H1 (cell line): Measurements from ENCODE around the gene WBP11. TPM values are rescaled to one million over a fixed set of nuclear protein-coding genes. Genes with fewer than 3 reads are reported as not detected.

Experiments
- CTCF ChIA-PET: fragments of 300-600 bp; sonication (Branson Sonifier 250); formaldehyde crosslinking; loops from one replicate; lab custom pipeline; 2021; ENCODE audit not compliant: partially characterized antibody; lab: Charles Lee
- POLR2A ChIA-PET: fragments of 300-600 bp; sonication (Branson Sonifier 250); formaldehyde crosslinking; loops from one replicate; lab custom pipeline; 2021; ENCODE audit warnings: inconsistent platforms; ENCODE audit not compliant: partially characterized antibody; lab: Charles Lee
- DNase-seq, 2 experiments: peaks; one replicate each; pipeline versions ENCODE4 v3.0.0 to v3.0.0-alpha.2; 2010 to 2022; ENCODE audit warnings: low spot score in 2 of 2, low read depth in 1 of 2, mixed read lengths in 1 of 2
- FAIRE-seq: peaks from 2 replicates; lab custom pipeline; 2011; peaks lifted over from hg19 to GRCh38; lab: Jason Lieb, UNC
- H2AFZ ChIP-seq: 2 replicates; pipeline ENCODE4 v1.8.1; 2012; ENCODE audit warnings: low read length, inconsistent platforms
- H2AK5ac ChIP-seq: 2 replicates; pipeline ENCODE4 v1.6.1; 2013; ENCODE audit warnings: low read depth, low read length
- H2BK120ac ChIP-seq: replicated peaks from 2 replicates; pipeline ENCODE3; 2013; ENCODE audit warnings: low read depth, low read length, inconsistent platforms
- H2BK12ac ChIP-seq: 2 replicates; pipeline ENCODE4 v1.6.1; 2013; ENCODE audit warnings: low read depth, low read length
- H2BK15ac ChIP-seq: 2 replicates; pipeline ENCODE4 v1.6.1; 2013; ENCODE audit warnings: low read length
- H2BK20ac ChIP-seq: 2 replicates; pipeline ENCODE4 v1.6.1; 2013; ENCODE audit warnings: low read length
- H2BK5ac ChIP-seq: 2 replicates; pipeline ENCODE4 v1.6.1; 2013; ENCODE audit warnings: low read depth, low read length
- H3K14ac ChIP-seq: 2 replicates; pipeline ENCODE4 v1.6.1; 2013; ENCODE audit warnings: inconsistent platforms; ENCODE audit not compliant: insufficient read length
- H3K18ac ChIP-seq: 2 replicates; pipeline ENCODE4 v1.6.1; 2013; ENCODE audit warnings: low read length; ENCODE audit errors: extremely low read depth
- H3K23ac ChIP-seq: 2 replicates; pipeline ENCODE4 v1.6.1; 2013; ENCODE audit warnings: inconsistent platforms; ENCODE audit not compliant: insufficient read length
- H3K23me2 ChIP-seq: 2 replicates; pipeline ENCODE4 v1.6.1; 2013; ENCODE audit warnings: low read depth, low read length
- H3K27ac ChIP-seq: 2 replicates; pipeline ENCODE4 v1.6.1; 2011; ENCODE audit warnings: low read depth, low read length, inconsistent platforms
- H3K27me3 ChIP-seq, 4 experiments: replicated peaks in 1 of 4; 1 replicate in 1 of 4; 2 replicates in 3 of 4; pipeline versions ENCODE4 v1.6.1 to v1.8.1; 2011 to 2013; ENCODE audit warnings: low read length in 3 of 4, mild to moderate bottlenecking in 3 of 4, inconsistent platforms in 2 of 4, mixed read lengths in 2 of 4, moderate library complexity in 1 of 4; ENCODE audit not compliant: control insufficient read depth in 3 of 4, insufficient read depth in 3 of 4; ENCODE audit errors: extremely low read depth in 1 of 4
- H3K36me3 ChIP-seq, 4 experiments: 2 replicates each; pipeline versions ENCODE4 v1.6.1 to v1.8.1; 2011 to 2013; ENCODE audit warnings: mild to moderate bottlenecking in 4 of 4, low read length in 3 of 4, moderate library complexity in 2 of 4, control low read depth in 1 of 4, inconsistent platforms in 1 of 4; ENCODE audit not compliant: insufficient read depth in 4 of 4, control insufficient read depth in 2 of 4
- H3K4ac ChIP-seq: replicated peaks from 2 replicates; pipeline ENCODE3; 2013; ENCODE audit warnings: low read length, low read depth, mixed read lengths, inconsistent platforms; ENCODE audit not compliant: insufficient read length
- H3K4me1 ChIP-seq, 4 experiments: replicated peaks in 1 of 4; 1 replicate in 1 of 4; 2 replicates in 3 of 4; pipeline versions ENCODE4 v1.6.1 to v1.8.1; 2011 to 2013; ENCODE audit warnings: low read length in 3 of 4, inconsistent platforms in 2 of 4, mixed read lengths in 1 of 4; ENCODE audit not compliant: insufficient read depth in 4 of 4, control insufficient read depth in 3 of 4
- H3K4me2 ChIP-seq, 2 experiments: 2 replicates each; pipeline versions ENCODE4 v1.6.1 to v1.8.1; 2011 to 2013; ENCODE audit warnings: low read depth in 2 of 2, low read length in 2 of 2, control low read depth in 1 of 2, inconsistent platforms in 1 of 2, mild to moderate bottlenecking in 1 of 2; ENCODE audit not compliant: insufficient read depth in 1 of 2
- H3K4me3 ChIP-seq, 4 experiments: fragments of 200-600, 300-600 bp in 1 of 4; sonication (generic), shearing (Covaris generic), sonication (Bioruptor Twin) in 1 of 4; 2 replicates each; pipeline versions ENCODE4 v1.5.1 to v1.8.1; 2011 to 2016; ENCODE audit warnings: low read length in 4 of 4, low read depth in 3 of 4, control low read depth in 2 of 4, inconsistent platforms in 2 of 4, mild to moderate bottlenecking in 2 of 4, mixed read lengths in 1 of 4, moderate library complexity in 1 of 4; ENCODE audit not compliant: insufficient read depth in 2 of 4; ENCODE audit errors: extremely low read depth in 1 of 4
- H3K56ac ChIP-seq: replicated peaks from 2 replicates; pipeline ENCODE3; 2013; ENCODE audit warnings: low read depth, mild to moderate bottlenecking, mixed read lengths, low read length, inconsistent platforms; ENCODE audit not compliant: insufficient read length
- H3K79me1 ChIP-seq: 2 replicates; pipeline ENCODE4 v1.6.1; 2013; ENCODE audit warnings: low read depth, low read length, control low read depth
- H3K79me2 ChIP-seq, 2 experiments: 2 replicates each; pipeline versions ENCODE4 v1.6.1 to v1.8.1; 2012 to 2013; ENCODE audit warnings: low read length in 2 of 2, mild to moderate bottlenecking in 2 of 2, inconsistent platforms in 1 of 2; ENCODE audit not compliant: insufficient read depth in 2 of 2, control insufficient read depth in 1 of 2
- H3K9ac ChIP-seq, 4 experiments: replicated peaks in 1 of 4; 1 replicate in 1 of 4; 2 replicates in 3 of 4; pipeline versions ENCODE4 v1.6.1 to v1.8.1; 2011 to 2013; ENCODE audit warnings: low read depth in 3 of 4, low read length in 3 of 4, control low read depth in 2 of 4, mild to moderate bottlenecking in 2 of 4, moderate library complexity in 2 of 4, inconsistent platforms in 1 of 4; ENCODE audit errors: extremely low read depth in 1 of 4
- H3K9me3 ChIP-seq, 2 experiments: 2 replicates each; pipeline versions ENCODE4 v1.6.1 to v1.8.1; 2012 to 2013; ENCODE audit warnings: mild to moderate bottlenecking in 2 of 2, moderate library complexity in 2 of 2, control low read depth in 1 of 2, inconsistent platforms in 1 of 2, low read depth in 1 of 2, low read length in 1 of 2, mixed read lengths in 1 of 2; ENCODE audit not compliant: insufficient read depth in 2 of 2
- H4K20me1 ChIP-seq, 2 experiments: replicated peaks in 1 of 2; 2 replicates each; pipeline versions ENCODE3 to v1.8.1; 2011 to 2013; ENCODE audit warnings: inconsistent platforms in 2 of 2, low read length in 2 of 2, mild to moderate bottlenecking in 1 of 2; ENCODE audit not compliant: insufficient read depth in 2 of 2, control insufficient read depth in 1 of 2
- H4K5ac ChIP-seq: 2 replicates; pipeline ENCODE4 v1.6.1; 2013; ENCODE audit warnings: low read length, low read depth, mixed read lengths, inconsistent platforms; ENCODE audit not compliant: insufficient read length
- H4K8ac ChIP-seq: 2 replicates; pipeline ENCODE4 v1.8.0; 2013; ENCODE audit warnings: mild to moderate bottlenecking, moderate library complexity, low read length, inconsistent platforms; ENCODE audit not compliant: insufficient read depth; ENCODE audit errors: extremely low read depth
- H4K91ac ChIP-seq: replicated peaks from 2 replicates; pipeline ENCODE3; 2013; ENCODE audit warnings: low read length, mixed read lengths, inconsistent platforms; ENCODE audit not compliant: insufficient read length
- BACH1 ChIP-seq: IDR thresholded peaks from 2 replicates; pipeline ENCODE4 v1.6.1; 2012; ENCODE audit warnings: low read length, improper control_type of control experiment
- HDAC2 ChIP-seq, 2 experiments: fragments of 300-600 bp in 1 of 2; sonication (generic) in 1 of 2; IDR thresholded peaks; 2 replicates each; pipeline ENCODE4 v1.6.1; 2011 to 2012; ENCODE audit warnings: low read depth in 2 of 2, low read length in 2 of 2, mild to moderate bottlenecking in 2 of 2, moderate library complexity in 2 of 2, borderline replicate concordance in 1 of 2, inconsistent platforms in 1 of 2
- NANOG ChIP-seq: IDR thresholded peaks from 2 replicates; pipeline ENCODE4 v1.6.1; 2011; ENCODE audit warnings: low read length, low read depth, mild to moderate bottlenecking, inconsistent platforms; ENCODE audit not compliant: insufficient read depth, poor library complexity, severe bottlenecking
- NRF1 ChIP-seq: IDR thresholded peaks from 2 replicates; pipeline ENCODE4 v1.6.1; 2011; ENCODE audit warnings: mild to moderate bottlenecking, low read depth, low read length, improper control_type of control experiment
- POU5F1 ChIP-seq: IDR thresholded peaks from 2 replicates; pipeline ENCODE4 v1.6.1; 2011; ENCODE audit warnings: low read depth, mild to moderate bottlenecking, low read length, moderate library complexity
- RFX5 ChIP-seq: IDR thresholded peaks from 2 replicates; pipeline ENCODE4 v1.6.1; 2011; ENCODE audit warnings: low read depth, low read length, improper control_type of control experiment, borderline replicate concordance
- RNF2 ChIP-seq: fragments of 200-900, 300-1000 bp; sonication (generic); IDR thresholded peaks from 2 replicates; pipeline ENCODE4 v1.7.1; 2016; ENCODE audit warnings: borderline replicate concordance, low read depth, mild to moderate bottlenecking, antibody characterized with exemption, low read length; ENCODE audit not compliant: poor library complexity, severe bottlenecking; ENCODE audit errors: missing control alignments
- RXRA ChIP-seq: IDR thresholded peaks from 2 replicates; pipeline ENCODE4 v1.6.1; 2011; ENCODE audit warnings: low read depth, mild to moderate bottlenecking, low read length, moderate library complexity; ENCODE audit not compliant: insufficient read depth
- TCF12 ChIP-seq: IDR thresholded peaks from 2 replicates; pipeline ENCODE4 v1.6.1; 2011; ENCODE audit warnings: low read depth, mild to moderate bottlenecking, low read length
- ZNF274 ChIP-seq: IDR thresholded peaks from 2 replicates; pipeline ENCODE4 v1.7.0; 2012; ENCODE audit warnings: low read length, borderline replicate concordance; ENCODE audit errors: extremely low read depth
- WGBS, 2 experiments: shearing (Covaris generic) in 1 of 2; methylation state at CpG; one replicate each; pipeline versions ENCODE4 v1.1.6 to v1.1.7; 2013 to 2015; ENCODE audit warnings: low lambda C conversion rate in 2 of 2, mixed read lengths in 2 of 2, inconsistent platforms in 1 of 2, low coverage in 1 of 2, missing lambda C conversion rate in 1 of 2; ENCODE audit not compliant: insufficient replicate concordance in 2 of 2, insufficient coverage in 1 of 2, insufficient read length in 1 of 2; ENCODE audit errors: extremely low coverage in 1 of 2, missing lambda C conversion rate in 1 of 2; 5-methylcytosine and 5-hydroxymethylcytosine counted together
- polyA plus RNA-seq, 7 experiments: library from polyadenylated mRNA; depleted of rRNA in 3 of 7; stranded (reverse) in 5 of 7; unstranded in 2 of 7; fragments of >200 nt in 5 of 7; fragments of 200-250 nt in 2 of 7; gene quantifications; 1 replicate in 5 of 7; 2 replicates in 1 of 7; 4 replicates in 1 of 7; pipeline versions ENCODE4 v1.2.1 to v1.2.3, GENCODE V29; 2011 to 2013; ENCODE audit warnings: missing spikeins in 2 of 7, mixed read lengths in 2 of 7
- total RNA-seq: library from RNA; stranded (reverse); fragmentation: NEBNext Ultra II Directional; extraction: Animal tissue kit (Norgen Biotek cat#: 25700); gene quantifications from 2 replicates; pipeline ENCODE4 v1.2.1, GENCODE V29; 2021
- TF ChIP-seq, protein P1 (sequence below): IDR thresholded peaks from 2 replicates; pipeline ENCODE4 v1.6.1; 2012; ENCODE audit warnings: inconsistent platforms

WBP11 gene
- total and polyA plus RNA-seq, 2 of the 8 experiments (the other 6 are each of a cell fraction or from before 2014, with no cell fraction given), result 22.1 to 134 TPM

DNA sequence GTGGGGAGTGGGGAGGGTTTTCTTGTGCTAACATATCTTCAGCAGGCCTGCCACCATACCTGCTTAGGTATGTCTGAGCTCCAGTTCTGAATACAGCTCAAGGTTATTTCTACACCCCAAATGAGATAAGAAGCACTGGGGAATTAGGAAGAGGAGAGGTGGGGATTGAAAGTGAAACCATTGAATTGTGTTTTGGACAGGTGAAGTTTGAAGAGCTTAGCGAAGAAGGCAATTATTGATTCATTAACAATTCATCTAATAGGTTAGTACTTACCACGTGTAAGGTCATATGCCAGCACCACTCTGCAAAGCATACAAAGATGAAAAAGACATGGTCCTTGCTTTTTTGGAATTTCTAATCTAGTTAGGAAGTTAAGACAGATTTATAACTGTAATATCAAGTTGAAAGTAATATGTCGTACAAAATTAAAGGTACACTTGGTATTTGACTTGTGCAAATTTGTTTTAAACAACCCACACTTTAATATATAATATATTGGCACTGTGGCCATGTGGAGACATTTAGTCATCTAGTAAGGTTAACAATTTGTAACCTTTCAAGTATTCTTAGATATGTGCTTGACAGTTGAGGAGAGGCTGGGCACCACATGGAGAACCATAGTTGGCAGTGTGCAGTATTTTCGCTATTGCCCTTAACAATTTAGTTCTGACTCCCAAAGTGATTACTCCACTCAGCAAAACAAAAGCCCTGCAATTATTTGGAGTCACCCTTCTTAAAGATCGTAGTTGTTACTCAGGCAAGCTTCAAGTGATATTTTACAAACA lies 7.1 kb upstream of the WBP11 start:
- Histone ChIP-seq H3K79me2 (no peaks in the 10 kb centered on the region), H3K9ac (no peak overlapping the region), H3K36me3 (no peaks in the 10 kb centered on the region), H2BK20ac (no peak overlapping the region), H3K23ac (no peak overlapping the region), H3K27ac (no peak overlapping the region), H4K8ac (no peak overlapping the region), H4K5ac (no peak overlapping the region), H3K23me2 (no peaks in the 10 kb centered on the region), H3K4ac (no peak overlapping the region), H3K56ac (no peak overlapping the region), H2BK12ac (no peak overlapping the region), H3K4me2 (no peak overlapping the region), H2BK120ac (no peak overlapping the region), H2BK5ac (no peak overlapping the region), H4K20me1 (no peaks in the 10 kb centered on the region), H3K18ac (no peak overlapping the region), H2AFZ (no peak overlapping the region), H4K91ac (no peak overlapping the region), H3K79me1 (no peaks in the 10 kb centered on the region), H3K14ac (no peak overlapping the region), H2BK15ac (no peak overlapping the region), H3K4me3 (no peak overlapping the region), H2AK5ac (no peak overlapping the region), H3K27me3 (no peaks in the 10 kb centered on the region), H3K4me1 (no peaks in the 10 kb centered on the region), H3K9me3 (no peaks in the 10 kb centered on the region)
- FAIRE-seq (no peak), DNase-seq (no peak)
- ChIA-PET CTCF (interaction anchor here (1.1 to 5.2 kb wide), 21 partner anchors 8 to 416 kb away, joined by 3 to 35 read pairs (median 5); partner anchors contain the start of genes ART4 and RERG), POLR2A (interaction anchor here (0.9 to 1.0 kb wide), 2 partner anchors 35 to 43 kb away, joined by 3 to 4 read pairs; no protein-coding TSS in a partner anchor)
- 90% methylated on average over 5 of the region's 5 CpGs; no CpG with 5 or more reads in 1 of the 2 experiments for WGBS, 2 experiments
- TF ChIP-seq BACH1 (no peak), POU5F1 (no peak), NRF1 (no peak), ZNF274 (no peak), HDAC2 (IDR thresholded peaks at IDR 0.05; ENCODE audit: borderline replicate concordance in 1 of 2, low read depth in 2 of 2, low read length in 2 of 2) (no peak), RFX5 (no peak), RNF2 (no peak), NANOG (no peak), TCF12 (no peak), RXRA (no peak)
- TF ChIP-seq, protein P1, sequence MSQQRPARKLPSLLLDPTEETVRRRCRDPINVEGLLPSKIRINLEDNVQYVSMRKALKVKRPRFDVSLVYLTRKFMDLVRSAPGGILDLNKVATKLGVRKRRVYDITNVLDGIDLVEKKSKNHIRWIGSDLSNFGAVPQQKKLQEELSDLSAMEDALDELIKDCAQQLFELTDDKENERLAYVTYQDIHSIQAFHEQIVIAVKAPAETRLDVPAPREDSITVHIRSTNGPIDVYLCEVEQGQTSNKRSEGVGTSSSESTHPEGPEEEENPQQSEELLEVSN, result no peak
